Gastroesophageal sphincter (tissue), 3 donors: ENCODE measurements around the gene GPR171.

ENCODE experiments used
- POLR2A ChIP-seq, 2 donors: fragments of 450-650 bp; IDR thresholded peaks; one replicate each; pipeline ENCODE4 v1.6.1; 2017; ENCODE audit warnings: antibody characterized with exemption in 2 of 2, mild to moderate bottlenecking in 2 of 2, moderate library complexity in 1 of 2
- POLR2AphosphoS5 ChIP-seq: sonication (generic); formaldehyde crosslinking; IDR thresholded peaks from one replicate; pipeline ENCODE4 v1.6.1; 2017; ENCODE audit warnings: antibody characterized with exemption
- TF ChIP-seq, protein P1 (sequence below), 4 experiments: fragments of 200-600 bp in 2 of 4; fragments of 450-650 bp in 2 of 4; sonication (generic) in 1 of 4; IDR thresholded peaks; one replicate each; pipeline ENCODE4 v1.5.1; 2017 to 2019; ENCODE audit warnings: antibody characterized with exemption in 4 of 4, mild to moderate bottlenecking in 2 of 4, moderate library complexity in 2 of 4

DNA sequence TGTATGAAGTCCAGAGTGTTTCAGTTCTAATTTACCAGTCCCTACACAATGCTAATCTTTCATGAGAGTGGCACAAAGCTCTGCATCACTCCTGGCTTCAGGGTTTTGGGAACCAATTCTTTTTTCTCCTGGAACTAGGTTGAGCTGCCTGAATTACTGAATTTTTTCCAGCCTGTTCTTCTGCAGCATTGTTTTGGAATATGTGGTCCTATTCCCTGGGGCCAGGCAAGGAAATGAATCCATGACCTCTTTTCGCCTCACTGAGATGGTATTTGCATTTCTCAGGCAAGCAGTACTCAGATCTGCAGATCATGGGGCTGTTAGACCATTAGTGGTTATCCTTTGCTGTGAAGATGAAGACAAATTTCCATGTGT is 25.6 kb upstream of the GPR171 start:
- TF ChIP-seq, protein P1, sequence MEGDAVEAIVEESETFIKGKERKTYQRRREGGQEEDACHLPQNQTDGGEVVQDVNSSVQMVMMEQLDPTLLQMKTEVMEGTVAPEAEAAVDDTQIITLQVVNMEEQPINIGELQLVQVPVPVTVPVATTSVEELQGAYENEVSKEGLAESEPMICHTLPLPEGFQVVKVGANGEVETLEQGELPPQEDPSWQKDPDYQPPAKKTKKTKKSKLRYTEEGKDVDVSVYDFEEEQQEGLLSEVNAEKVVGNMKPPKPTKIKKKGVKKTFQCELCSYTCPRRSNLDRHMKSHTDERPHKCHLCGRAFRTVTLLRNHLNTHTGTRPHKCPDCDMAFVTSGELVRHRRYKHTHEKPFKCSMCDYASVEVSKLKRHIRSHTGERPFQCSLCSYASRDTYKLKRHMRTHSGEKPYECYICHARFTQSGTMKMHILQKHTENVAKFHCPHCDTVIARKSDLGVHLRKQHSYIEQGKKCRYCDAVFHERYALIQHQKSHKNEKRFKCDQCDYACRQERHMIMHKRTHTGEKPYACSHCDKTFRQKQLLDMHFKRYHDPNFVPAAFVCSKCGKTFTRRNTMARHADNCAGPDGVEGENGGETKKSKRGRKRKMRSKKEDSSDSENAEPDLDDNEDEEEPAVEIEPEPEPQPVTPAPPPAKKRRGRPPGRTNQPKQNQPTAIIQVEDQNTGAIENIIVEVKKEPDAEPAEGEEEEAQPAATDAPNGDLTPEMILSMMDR (IDR thresholded peaks at IDR 0.05) = no peak
- TF ChIP-seq POLR2AphosphoS5 (no peak), POLR2A (IDR thresholded peaks at IDR 0.05) (no peak)
